ENCODE results near the gene COL6A2. TPM values are rescaled to one million over a fixed set of nuclear protein-coding genes. Genes with fewer than 3 reads are reported as not detected.

COL6A2 gene
- total and polyA plus RNA-seq, 2 donors (not counting 1 experiment from before 2014, with no cell fraction given): 1.2 to 2.1 TPM

DNA sequence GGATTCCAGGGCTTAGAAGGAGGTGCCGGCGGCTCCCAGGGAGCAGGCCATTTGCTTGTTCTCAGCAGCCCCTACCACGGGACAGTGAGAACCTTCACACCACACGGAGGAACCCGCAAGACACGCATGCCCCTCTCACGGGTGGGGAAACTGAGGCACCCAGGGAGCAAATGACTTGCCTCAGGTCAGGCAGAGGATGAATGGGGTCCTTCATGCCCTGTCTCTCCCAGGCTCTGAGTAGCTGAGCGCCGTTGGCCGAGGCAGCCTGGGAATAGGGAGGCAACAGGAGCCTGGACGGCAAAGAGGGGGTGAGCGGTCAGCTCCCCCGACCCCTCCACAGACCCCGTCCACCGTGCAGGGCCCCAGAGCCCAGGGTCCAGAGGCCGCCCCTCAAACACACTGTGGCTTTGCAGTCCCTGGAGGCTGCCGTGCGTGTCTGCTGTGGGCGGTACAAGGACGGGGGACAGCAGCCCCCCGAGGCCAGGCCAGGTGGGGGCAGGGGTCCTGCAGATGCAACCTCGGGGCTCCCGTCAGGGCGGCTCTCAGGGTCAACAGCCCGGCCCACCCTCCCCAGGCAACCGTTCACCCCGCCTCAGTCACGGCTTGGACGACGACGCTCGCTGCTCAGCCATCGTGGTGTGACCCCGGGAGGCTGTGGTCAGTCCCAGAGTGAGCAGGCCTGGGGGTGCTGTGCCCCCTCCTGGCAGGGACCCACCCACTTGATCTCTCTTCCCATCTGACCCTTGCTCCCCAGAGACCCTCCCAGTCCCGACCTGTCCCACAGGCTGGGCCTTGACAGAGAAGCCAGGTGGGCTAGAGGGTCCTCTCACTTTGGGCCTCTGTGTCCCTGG lies 15.8 kb upstream of the COL6A2 start:
- TF ChIP-seq, protein P1, sequence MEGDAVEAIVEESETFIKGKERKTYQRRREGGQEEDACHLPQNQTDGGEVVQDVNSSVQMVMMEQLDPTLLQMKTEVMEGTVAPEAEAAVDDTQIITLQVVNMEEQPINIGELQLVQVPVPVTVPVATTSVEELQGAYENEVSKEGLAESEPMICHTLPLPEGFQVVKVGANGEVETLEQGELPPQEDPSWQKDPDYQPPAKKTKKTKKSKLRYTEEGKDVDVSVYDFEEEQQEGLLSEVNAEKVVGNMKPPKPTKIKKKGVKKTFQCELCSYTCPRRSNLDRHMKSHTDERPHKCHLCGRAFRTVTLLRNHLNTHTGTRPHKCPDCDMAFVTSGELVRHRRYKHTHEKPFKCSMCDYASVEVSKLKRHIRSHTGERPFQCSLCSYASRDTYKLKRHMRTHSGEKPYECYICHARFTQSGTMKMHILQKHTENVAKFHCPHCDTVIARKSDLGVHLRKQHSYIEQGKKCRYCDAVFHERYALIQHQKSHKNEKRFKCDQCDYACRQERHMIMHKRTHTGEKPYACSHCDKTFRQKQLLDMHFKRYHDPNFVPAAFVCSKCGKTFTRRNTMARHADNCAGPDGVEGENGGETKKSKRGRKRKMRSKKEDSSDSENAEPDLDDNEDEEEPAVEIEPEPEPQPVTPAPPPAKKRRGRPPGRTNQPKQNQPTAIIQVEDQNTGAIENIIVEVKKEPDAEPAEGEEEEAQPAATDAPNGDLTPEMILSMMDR (IDR thresholded peaks at IDR 0.05): no peak
- TF ChIP-seq EZH2 (IDR thresholded peaks at IDR 0.05; ENCODE audit: borderline replicate concordance, insufficient read depth, low read depth, low read length, poor library complexity, severe bottlenecking): no peak
- no peaks in the 10 kb centered on the region for H3K4me1 Mint-ChIP-seq
- ChIA-PET POLR2A (no interaction called here), CTCF (no interaction called here)
- Histone ChIP-seq H3K4me2 (replicated peaks; ENCODE audit: low read depth, low read length, poor library complexity, severe bottlenecking) (no peak overlapping the region), H3K9me3 (ENCODE audit: control extremely low read depth in 1 of 3, control insufficient read depth in 2 of 3, insufficient read depth in 1 of 3, low read length in 2 of 3) (peaks cover 4 to 24% (median 5%) of the 10 kb centered on the region in 3 donors), H3K36me3 (replicated peaks in 1 of 2; ENCODE audit: control extremely low read depth in 1 of 2, control insufficient read depth in 1 of 2, extremely low read depth in 1 of 2, insufficient read depth in 2 of 2, low read length in 1 of 2) (no peaks in the 10 kb centered on the region), H3K4me1 (ENCODE audit: control insufficient read depth in 2 of 2, insufficient read depth in 2 of 2, low read length in 2 of 2) (no peaks in the 10 kb centered on the region), H3K79me2 (ENCODE audit: control insufficient read depth, insufficient read depth, low read length) (no peaks in the 10 kb centered on the region), H2AFZ (ENCODE audit: insufficient read depth, low read depth, low read length, poor library complexity, severe bottlenecking) (no peak overlapping the region), H3K9ac (ENCODE audit: low read length) (no peak overlapping the region), H3K4me3 (ENCODE audit: control extremely low read depth in 1 of 5, extremely low read depth in 1 of 5, insufficient read depth in 1 of 5, low read depth in 2 of 5, low read length in 4 of 5) (no peak overlapping the region), H3K27ac (ENCODE audit: low read length in 2 of 2) (no peak overlapping the region), H4K20me1 (ENCODE audit: control insufficient read depth, insufficient read depth, low read length, poor library complexity, severe bottlenecking) (no peaks in the 10 kb centered on the region), H3K27me3 (replicated peaks in 1 of 4; ENCODE audit: control extremely low read depth in 1 of 4, control insufficient read depth in 3 of 4, insufficient read depth in 4 of 4, low read length in 3 of 4) (no peaks in the 10 kb centered on the region)
- no peaks in the 10 kb centered on the region for H3K27me3 Mint-ChIP-seq
- H3K27ac Mint-ChIP-seq: no peak overlapping the region
- H3K4me3 Mint-ChIP-seq: no peak overlapping the region
- intact Hi-C loops (cut with micrococcal nuclease): no loop called here
- no peak for ATAC-seq (ENCODE audit: low read depth)
- H3K9me3 Mint-ChIP-seq (ENCODE audit: insufficient read depth): peaks cover 6% of the 10 kb centered on the region
- DNase-seq: no peak
- WGBS (ENCODE audit: insufficient coverage): 92% methylated on average over 35 of the region's 35 CpGs

DNA sequence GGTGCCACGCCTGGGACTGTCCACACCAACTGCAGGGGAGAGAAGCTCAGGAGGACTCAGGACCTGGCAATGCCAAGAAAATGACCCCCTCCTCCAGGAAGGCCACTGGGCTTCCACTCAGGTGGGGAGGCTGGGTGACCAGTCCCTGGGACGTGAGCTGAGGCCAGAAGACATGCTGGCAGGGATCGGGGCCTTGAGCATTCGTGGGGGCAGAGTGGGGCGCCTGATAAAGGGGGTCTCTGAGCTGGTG lies 15.3 kb upstream of the COL6A2 start:
- no peak for DNase-seq
- no peaks in the 10 kb centered on the region for H3K4me1 Mint-ChIP-seq
- no peaks in the 10 kb centered on the region for H3K79me2 ChIP-seq (ENCODE audit: control insufficient read depth, insufficient read depth, low read length)
- ATAC-seq (ENCODE audit: low read depth): no peak
- ChIA-PET POLR2A (no interaction called here), CTCF (no interaction called here)
- no peaks in the 10 kb centered on the region for H4K20me1 ChIP-seq (ENCODE audit: control insufficient read depth, insufficient read depth, low read length, poor library complexity, severe bottlenecking)
- no peak overlapping the region for H3K27ac Mint-ChIP-seq
- H3K27me3 Mint-ChIP-seq: no peaks in the 10 kb centered on the region
- intact Hi-C loops (cut with micrococcal nuclease): no loop called here
- 80% methylated on average over 4 of the region's 5 CpGs for WGBS (ENCODE audit: insufficient coverage)
- H3K27ac ChIP-seq (ENCODE audit: low read length in 2 of 2): no peak overlapping the region
- no peak overlapping the region for H2AFZ ChIP-seq (ENCODE audit: insufficient read depth, low read depth, low read length, poor library complexity, severe bottlenecking)
- H3K4me1 ChIP-seq (ENCODE audit: control insufficient read depth in 2 of 2, insufficient read depth in 2 of 2, low read length in 2 of 2): no peaks in the 10 kb centered on the region
- H3K9ac ChIP-seq (ENCODE audit: low read length): no peak overlapping the region
- H3K4me3 Mint-ChIP-seq: no peak overlapping the region
- peaks cover 4 to 24% (median 5%) of the 10 kb centered on the region in 3 donors for H3K9me3 ChIP-seq (ENCODE audit: control extremely low read depth in 1 of 3, control insufficient read depth in 2 of 3, insufficient read depth in 1 of 3, low read length in 2 of 3)
- H3K4me2 ChIP-seq (replicated peaks; ENCODE audit: low read depth, low read length, poor library complexity, severe bottlenecking): no peak overlapping the region
- H3K4me3 ChIP-seq (ENCODE audit: control extremely low read depth in 1 of 5, extremely low read depth in 1 of 5, insufficient read depth in 1 of 5, low read depth in 2 of 5, low read length in 4 of 5): no peak overlapping the region
- H3K27me3 ChIP-seq (replicated peaks in 1 of 4; ENCODE audit: control extremely low read depth in 1 of 4, control insufficient read depth in 3 of 4, insufficient read depth in 4 of 4, low read length in 3 of 4): no peaks in the 10 kb centered on the region
- no peak for TF ChIP-seq EZH2 (IDR thresholded peaks at IDR 0.05; ENCODE audit: borderline replicate concordance, insufficient read depth, low read depth, low read length, poor library complexity, severe bottlenecking)
- no peaks in the 10 kb centered on the region for H3K36me3 ChIP-seq (replicated peaks in 1 of 2; ENCODE audit: control extremely low read depth in 1 of 2, control insufficient read depth in 1 of 2, extremely low read depth in 1 of 2, insufficient read depth in 2 of 2, low read length in 1 of 2)
- peaks cover 8% of the 10 kb centered on the region for H3K9me3 Mint-ChIP-seq (ENCODE audit: insufficient read depth)

All from B cell (primary cell).